Stimulated activated CD4-positive, alpha-beta T cell treated with anti-CD3 and anti-CD28 coated beads, Interleukin-4, amount 100 ng/mL, for 4 hours (primary cell): Measurements from ENCODE around the gene TRIM34.
A peak's percentile ranks its signal among the peaks of the same experiment; 100 is the strongest.
"Not testable (repeated sequence)": the region's sequence is repeated elsewhere in the genome, so short reads cannot be mapped to it uniquely, and the experiment has no call there.

ENCODE experiments used
- DNase-seq, 2 experiments: peaks; one replicate each; pipeline ENCODE4 v3.0.0-alpha.2; 2020

Gene TRIM34, protein sequence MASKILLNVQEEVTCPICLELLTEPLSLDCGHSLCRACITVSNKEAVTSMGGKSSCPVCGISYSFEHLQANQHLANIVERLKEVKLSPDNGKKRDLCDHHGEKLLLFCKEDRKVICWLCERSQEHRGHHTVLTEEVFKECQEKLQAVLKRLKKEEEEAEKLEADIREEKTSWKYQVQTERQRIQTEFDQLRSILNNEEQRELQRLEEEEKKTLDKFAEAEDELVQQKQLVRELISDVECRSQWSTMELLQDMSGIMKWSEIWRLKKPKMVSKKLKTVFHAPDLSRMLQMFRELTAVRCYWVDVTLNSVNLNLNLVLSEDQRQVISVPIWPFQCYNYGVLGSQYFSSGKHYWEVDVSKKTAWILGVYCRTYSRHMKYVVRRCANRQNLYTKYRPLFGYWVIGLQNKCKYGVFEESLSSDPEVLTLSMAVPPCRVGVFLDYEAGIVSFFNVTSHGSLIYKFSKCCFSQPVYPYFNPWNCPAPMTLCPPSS

GRCh38 chr11:5624489-5625279 lies at the start of gene TRIM34:
Gene TRIM34 (plus strand): TSS chr11:5625001. CDS start chr11:5632332, 7,331 bp downstream.
- DNase-seq = peak; percentile 20 to 72

DNA sequence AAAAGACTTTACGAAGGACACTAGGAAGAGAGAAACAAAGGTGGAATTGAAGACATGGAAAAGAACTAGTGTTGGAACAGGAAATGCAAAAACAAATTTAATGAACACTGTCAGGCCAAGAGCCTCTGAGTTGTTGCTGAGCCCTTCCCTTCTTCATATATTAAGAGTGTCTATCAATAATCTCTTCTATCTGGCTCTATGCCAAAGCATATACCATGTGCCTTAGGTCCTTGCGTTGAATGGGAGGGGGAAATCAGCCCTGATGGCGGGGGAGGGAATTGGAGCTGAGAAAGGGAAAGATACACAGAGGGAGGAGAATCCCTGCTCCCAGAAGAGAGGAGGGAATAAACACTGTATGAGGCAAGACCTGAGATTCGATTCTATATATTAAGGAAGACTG lies 49.6 kb upstream of the TRIM34 start:
- DNase-seq = no peak

DNA sequence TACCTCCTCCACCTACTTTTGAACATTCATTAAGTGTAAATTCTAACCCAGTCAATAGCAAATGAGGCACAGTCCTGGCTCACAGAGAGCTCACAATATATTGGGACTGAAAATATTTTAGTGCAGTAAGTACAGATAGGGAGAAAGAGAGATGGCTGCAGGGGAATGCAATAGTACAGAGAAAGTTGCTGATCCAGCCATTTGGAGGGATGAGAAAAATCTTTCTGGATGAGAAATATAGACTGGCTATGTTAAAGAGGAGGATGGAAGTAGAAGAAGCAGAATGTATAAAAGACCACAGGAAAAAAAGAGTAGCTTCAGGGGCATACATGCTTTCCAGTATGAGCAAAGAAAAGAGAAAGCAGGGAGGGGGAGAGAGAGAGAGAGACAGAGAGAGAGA lies 47.7 kb upstream of the TRIM34 start:
- no peak for DNase-seq

GRCh38 chr11:5580577-5580976 lies 44.2 kb upstream of the TRIM34 start, which contains the start of gene OR52B6:
Gene OR52B6 (plus strand): TSS chr11:5580877. CDS start chr11:5580877, 0 bp downstream.
- DNase-seq = no peak

DNA sequence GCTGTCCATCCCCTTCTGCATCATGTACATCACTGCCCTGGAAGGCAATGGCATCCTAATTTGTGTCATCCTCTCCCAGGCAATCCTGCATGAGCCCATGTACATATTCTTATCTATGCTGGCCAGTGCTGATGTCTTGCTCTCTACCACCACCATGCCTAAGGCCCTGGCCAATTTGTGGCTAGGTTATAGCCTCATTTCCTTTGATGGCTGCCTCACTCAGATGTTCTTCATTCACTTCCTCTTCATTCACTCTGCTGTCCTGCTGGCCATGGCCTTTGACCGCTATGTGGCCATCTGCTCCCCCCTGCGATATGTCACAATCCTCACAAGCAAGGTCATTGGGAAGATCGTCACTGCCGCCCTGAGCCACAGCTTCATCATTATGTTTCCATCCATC lies 43.8 kb upstream of the TRIM34 start:
- DNase-seq = no peak

DNA sequence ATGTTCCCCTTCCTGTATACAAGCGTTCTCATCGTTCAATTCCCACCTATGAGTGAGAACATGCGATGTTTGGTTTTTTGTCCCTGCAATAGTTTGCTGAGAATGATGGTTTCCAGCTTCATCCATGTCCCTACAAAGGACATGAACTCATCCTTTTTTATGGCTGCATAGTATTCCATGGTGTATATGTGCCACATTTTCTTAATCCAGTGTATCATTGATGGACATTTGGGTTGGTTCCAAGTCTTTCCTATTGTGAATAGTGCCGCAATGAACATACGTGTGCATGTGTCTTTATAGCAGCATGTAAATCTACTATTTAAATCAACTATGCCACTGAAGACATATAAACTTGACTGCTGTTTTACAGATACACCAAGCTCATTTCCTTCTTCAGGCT lies 40.3 kb upstream of the TRIM34 start:
- not testable (repeated sequence) for DNase-seq

- not testable (repeated sequence) for DNase-seq
These were observed 34.9 kb upstream of the TRIM34 start for GRCh38 chr11:5589906-5590305.

GRCh38 chr11:5591613-5592012 lies 33.2 kb upstream of the TRIM34 start:
- no peak for DNase-seq

- DNase-seq = no peak
These were observed 32.2 kb upstream of the TRIM34 start for GRCh38 chr11:5592615-5593014.

DNA sequence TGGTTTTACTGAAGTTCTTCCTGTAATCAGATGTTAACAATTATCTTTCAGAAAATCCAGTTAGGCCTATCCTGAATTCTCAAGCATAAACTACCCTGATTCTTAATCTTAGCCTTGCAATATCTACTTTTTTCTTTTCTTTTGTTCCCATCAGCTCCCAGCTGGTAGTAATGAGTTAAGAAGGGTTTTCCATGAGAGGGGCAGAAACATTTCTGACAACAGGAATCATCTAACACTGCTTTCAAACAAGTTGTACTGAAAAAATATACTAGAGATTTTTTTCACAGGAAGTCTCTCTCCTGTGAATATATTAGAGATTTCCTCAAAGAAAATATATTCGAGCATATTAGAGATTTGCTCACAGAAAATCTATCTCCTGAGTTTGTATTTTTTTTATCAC lies 31.7 kb upstream of the TRIM34 start:
- no peak for DNase-seq

- DNase-seq = no peak
These were observed 28.1 kb upstream of the TRIM34 start, which contains the start of gene TRIM6 for GRCh38 chr11:5596607-5597201. Gene TRIM6 (plus strand): TSS chr11:5596637. CDS start chr11:5596898, 261 bp downstream.

GRCh38 chr11:5597953-5598352 lies 26.8 kb upstream of the TRIM34 start:
- DNase-seq = no peak

GRCh38 chr11:5600374-5600851 lies 24.4 kb upstream of the TRIM34 start:
- peak; percentile 46 to 56 for DNase-seq

GRCh38 chr11:5602791-5603190 lies 22.0 kb upstream of the TRIM34 start:
- not testable (repeated sequence) for DNase-seq

- DNase-seq = no peak
These were observed 21.5 kb upstream of the TRIM34 start for GRCh38 chr11:5603326-5603725.

DNA sequence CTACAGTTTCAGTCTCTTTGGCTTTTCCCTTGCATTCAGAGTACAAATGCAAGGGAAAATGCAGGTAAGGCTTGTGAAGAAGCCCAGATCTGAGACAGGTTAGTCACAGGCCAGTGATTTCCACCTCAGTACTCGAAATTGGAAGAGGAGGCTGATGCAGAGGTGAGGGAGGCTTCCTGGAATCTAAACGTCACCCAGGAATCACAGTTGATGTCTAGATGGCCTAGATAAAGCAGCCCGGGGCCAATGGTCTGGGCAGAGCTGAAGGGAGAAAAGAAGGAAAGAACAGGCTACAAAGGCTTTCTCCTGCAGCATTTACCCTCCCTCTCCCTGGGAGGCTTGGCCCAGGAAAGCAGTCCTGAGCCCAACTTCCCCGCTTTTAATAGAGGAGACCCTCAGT lies 19.9 kb upstream of the TRIM34 start:
- DNase-seq = no peak

DNA sequence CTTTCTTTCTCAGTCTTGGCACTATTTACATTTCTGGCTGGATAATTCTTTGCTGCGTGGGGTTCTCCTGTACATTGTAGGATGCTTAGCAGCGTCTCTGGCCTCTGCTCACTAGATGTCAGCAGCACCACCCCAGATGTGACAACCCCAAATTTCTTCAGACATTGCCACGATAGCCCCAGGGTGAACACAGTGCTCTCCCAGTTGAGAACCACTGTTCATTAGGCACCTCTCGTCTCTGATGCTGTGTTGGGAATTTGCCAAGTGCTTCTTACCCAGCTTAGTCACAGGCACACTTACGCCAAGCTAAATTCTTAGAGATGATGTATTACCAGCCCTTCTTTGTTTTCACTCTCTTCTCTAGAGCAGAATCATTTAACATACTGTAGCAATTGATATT lies 19.0 kb upstream of the TRIM34 start:
- DNase-seq = no peak

- DNase-seq = no peak
These were observed 16.0 kb upstream of the TRIM34 start for GRCh38 chr11:5608808-5609207.

DNA sequence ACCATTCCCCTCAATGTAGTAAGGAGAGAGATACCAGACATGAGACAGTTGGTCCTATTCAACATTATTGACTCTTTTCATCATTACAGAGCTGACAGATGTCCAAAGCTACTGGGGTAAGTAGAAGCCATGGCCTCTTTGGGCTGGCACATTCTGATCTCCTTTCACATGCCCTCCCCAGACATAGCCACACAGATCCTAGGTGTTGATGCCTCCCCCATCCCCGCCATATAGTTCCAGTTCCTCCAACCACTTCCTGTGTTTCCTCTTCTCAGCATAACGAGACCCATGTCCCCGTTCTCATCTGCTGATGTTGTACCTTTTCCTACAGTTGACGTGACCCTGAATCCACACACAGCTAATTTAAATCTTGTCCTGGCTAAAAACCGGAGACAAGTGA lies 14.4 kb upstream of the TRIM34 start:
- DNase-seq = no peak

DNA sequence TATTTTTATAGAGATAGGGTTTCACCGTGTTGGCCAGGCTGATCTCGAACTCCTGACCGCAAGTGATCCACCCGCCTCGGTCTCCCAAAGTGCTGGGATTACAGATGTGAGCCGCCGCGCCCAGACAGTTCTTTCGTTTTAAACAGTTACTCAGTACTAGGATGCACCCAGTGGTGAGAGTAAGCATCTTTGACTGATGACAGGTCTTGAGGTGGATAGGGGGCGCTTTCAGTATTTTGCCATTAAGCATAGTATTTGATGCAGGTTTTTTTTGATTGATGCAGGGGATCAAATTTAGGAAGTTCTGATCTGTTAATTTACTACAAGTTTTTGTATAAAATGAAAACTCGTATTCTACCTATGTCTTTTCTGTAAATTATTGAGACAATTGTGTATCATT lies 13.2 kb upstream of the TRIM34 start:
- DNase-seq = no peak

GRCh38 chr11:5618807-5619206 lies 6.0 kb upstream of the TRIM34 start:
- DNase-seq = no peak

- DNase-seq = no peak
These were observed 3.9 kb upstream of the TRIM34 start for GRCh38 chr11:5620651-5621521.
